GM21737 (cell line): ENCODE measurements around the gene GPN3.
"Not testable (repeated sequence)": the region's sequence is repeated elsewhere in the genome, so short reads cannot be mapped to it uniquely, and the experiment has no call there.

ENCODE experiments used
- ATAC-seq: cut with Tn5 transposase; IDR thresholded peaks from one replicate; pipeline ENCODE4 v1.9.1; 2021; ENCODE audit warnings: mild to moderate bottlenecking, moderate library complexity; ENCODE audit not compliant: unreplicated experiment

The GPN3 gene

DNA sequence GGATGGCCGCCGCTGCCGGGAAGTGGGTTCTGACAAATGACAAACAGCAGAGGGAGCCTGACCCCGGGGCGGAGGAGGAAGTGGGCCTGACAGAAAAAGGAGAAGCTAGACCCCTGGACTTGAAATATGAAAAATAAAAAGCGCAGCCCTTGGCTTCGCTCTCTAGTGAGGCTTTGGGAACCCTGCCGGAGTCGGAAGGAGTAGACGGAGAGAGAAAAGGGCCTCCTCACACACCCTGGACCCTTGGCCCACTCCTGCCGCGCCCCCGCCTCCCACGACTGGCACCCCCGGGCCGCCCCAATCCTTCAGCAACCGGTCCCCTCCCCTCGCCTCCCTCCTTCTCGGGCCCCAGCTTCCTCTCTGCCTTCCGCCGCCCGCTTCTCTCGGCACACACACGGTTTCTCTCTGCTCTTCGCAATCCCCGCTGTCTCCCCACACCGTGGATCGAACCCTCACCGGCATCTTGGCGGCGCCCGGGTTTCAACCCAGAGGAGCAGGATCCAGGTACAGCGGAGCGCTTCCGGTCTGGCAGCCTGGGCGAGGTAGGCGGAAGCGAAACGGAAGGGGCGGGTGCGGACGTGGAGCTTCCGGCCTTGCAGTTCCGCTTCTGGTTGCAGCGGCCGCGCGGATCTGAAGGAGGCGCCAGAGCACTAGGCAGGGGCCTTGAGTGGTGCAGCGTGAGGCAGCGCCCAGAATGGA lies 18.1 kb downstream of the GPN3 start, which contains the start of gene ARPC3:
Gene ARPC3 (minus strand): TSS at position 539 of the 699 bp plus-strand sequence. CDS start 77 bp downstream, at position 462.
- ATAC-seq = peak; percentile 94

GRCh38 chr12:110444455-110444854 lies 23.6 kb downstream of the GPN3 start:
- no peak for ATAC-seq

DNA sequence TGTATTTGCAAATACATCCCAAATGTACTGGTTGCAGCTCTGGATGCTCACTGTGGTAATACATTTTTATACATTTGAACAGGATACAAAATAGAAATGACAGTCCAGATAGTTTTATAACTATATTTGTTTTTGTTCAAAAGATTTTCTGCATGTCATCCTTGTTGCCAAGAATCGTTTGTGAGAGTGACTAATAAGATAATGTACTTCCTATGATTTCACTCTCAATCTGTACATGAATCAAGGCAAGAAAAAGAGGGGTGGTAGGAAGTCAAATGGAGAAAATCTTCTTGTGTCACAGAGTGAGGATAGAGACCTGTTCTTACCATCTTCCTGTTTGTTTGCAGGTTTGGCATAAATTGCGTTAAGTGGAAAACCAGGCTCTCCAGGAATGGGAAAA lies 31.8 kb downstream of the GPN3 start:
- no peak for ATAC-seq

DNA sequence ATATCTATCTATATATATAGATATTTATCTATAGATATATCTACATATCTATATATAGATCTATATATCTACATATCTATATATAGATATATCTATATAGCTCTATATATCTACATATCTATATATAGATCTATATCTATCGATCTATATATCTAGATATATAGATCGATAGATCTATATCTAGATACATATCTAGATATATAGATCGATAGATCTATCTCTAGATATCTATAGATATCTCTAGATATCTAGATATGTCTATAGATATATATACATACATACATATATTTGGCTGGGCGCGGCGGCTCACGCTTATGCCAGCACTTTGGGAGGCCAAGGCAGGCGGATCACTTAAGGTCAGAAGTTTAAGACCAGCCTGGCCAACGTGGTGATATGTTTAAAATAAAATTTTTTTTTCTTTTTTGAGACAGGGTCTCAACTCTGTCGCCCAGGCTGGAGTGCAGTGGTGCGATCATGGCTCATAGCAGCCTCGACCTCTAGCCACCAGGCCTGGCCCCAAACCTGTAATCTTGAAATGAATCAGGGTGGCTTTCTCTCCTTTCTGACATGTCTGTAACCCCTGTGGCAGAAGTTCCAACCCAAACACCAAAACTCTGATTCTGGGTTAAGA lies 36.0 kb downstream of the GPN3 start:
- no peak for ATAC-seq

DNA sequence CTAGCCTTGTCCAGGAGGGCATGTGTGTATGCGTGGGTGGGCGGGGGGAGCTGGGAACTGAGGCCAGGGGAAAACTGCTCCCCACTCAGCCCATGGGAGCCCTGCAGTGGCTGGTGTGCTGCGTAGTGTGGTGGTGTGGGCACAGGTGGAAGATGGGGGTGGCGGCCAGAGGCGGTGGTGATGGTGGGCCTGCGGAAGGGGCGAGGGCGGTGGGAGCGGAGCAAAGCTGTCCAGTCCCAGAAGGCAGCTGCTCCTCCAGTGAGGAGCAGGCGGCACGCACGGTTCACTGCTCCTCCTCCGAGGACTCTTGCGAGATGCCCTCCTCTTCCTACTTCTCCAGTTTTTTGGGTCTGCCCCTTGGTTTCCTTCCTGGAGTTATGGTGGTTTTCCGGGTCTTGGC lies 38.4 kb downstream of the GPN3 start:
- ATAC-seq = not testable (repeated sequence)

DNA sequence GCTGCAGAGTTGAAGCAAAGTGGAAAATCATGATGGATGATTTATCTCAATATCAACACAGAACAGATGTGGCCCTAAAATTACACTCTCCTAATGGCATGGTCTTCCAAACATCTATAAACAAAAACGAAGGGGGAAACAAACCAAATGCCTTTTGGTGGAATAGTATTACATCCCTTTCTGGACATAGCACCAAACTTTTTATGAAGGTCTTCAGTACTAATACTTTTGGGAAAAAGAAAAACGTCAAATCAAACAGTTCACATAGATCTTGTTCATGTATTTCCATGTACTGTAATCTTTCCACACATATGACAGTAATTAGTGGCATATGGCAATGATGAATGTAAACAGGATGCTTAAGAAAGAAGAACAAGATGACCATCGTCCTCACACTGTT lies 41.7 kb downstream of the GPN3 start:
- no peak for ATAC-seq

- ATAC-seq = no peak
Measured at GRCh38 chr12:110424237-110424636, 43.8 kb downstream of the GPN3 start.

DNA sequence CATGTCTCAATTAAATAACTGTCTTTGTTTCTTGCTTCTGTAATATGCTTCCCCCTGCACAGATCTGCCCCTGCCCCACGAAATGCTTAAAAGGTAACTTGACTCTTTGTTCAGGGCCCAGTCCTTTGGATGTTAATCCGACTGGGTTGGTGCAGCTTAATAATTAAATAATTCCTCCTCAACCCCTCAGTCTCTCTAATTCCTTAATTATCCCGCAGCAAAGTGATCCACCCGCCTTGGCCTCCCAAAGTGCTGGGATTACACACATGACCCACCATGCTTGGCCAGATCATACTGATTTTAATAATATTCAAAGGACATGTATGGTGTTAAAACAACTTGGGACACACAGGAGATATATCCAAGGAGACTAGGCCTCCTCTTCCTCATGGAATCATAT lies 46.4 kb downstream of the GPN3 start:
- ATAC-seq = no peak

GRCh38 chr12:110421159-110421661 lies 46.8 kb downstream of the GPN3 start:
- ATAC-seq = no peak

DNA sequence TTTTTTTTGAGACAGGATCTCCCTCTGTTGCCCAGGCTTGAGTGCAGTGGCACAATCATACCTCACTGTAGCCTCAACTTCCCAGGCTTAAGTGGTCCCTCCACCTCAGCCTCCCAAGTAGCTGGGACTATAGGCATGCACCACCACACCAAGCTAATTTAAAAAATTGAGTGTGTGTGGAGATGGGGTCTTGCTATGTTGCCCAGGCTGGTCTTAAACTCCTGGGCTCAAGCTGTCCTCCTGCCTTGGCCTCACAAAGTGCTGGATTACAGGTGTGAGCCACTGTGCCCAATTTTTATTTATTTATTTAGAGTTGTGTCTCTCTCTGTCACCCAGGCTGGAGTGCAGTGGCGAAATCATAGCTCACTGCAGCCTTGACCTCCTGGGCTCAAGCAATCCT lies 47.4 kb downstream of the GPN3 start:
- ATAC-seq = not testable (repeated sequence)

- not testable (repeated sequence) for ATAC-seq
Measured at GRCh38 chr12:110417113-110417512, 50.9 kb downstream of the GPN3 start.

GRCh38 chr12:110410086-110410485 lies 58.0 kb downstream of the GPN3 start:
- ATAC-seq = not testable (repeated sequence)

GRCh38 chr12:110405126-110405662 lies 62.9 kb downstream of the GPN3 start:
- not testable (repeated sequence) for ATAC-seq

- ATAC-seq = no peak
Measured at GRCh38 chr12:110403976-110404682, 63.9 kb downstream of the GPN3 start.

DNA sequence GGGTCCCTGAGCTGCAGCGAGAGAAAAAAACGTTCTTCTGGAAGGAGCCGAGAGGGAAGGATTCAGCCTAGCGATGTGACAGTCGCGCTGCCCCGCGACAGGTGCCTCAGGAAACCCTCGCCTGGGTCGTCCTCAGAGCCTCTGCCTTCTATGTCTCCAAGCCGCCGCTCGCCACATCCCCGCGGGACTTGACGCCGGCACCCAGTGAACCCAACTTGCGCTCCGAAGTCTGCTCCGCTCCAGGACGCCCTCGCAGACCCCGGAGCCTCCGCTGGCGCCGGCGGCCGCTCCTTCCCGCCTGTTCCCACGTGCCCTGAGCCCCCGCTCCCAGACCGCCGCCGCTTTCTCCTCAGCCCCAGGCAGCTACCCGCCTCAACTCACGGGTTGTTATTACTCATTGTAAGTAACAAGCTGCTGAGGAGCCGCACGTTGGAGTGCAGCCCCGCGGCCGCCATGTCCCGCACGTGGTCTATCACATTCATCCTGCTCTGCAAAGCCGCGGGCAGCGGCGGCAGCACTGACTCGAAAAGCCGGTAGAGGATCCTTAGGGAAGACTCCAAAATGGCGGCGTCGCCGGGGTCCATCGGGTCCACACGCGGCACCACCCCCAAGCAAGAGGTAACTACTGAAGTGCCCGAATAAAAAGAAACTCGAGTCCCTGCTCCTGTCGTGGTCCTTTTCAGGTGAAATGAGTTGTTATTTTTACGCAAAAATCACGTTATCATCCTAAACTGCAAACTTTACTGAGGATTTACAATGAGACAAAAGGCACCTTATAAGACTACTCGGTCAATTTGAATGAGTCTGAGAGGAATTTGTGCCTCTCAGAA lies 64.7 kb downstream of the GPN3 start, which contains the start of gene ANAPC7:
Gene ANAPC7 (minus strand): TSS at position 563 of the 830 bp plus-strand sequence. CDS start 81 bp downstream, at position 482.
- peak; percentile 73 for ATAC-seq
